Memory B cell (primary cell): ENCODE results near the gene POLD1.
A peak's percentile ranks its signal among the peaks of the same experiment; 100 is the strongest.

Experiments used
- ATAC-seq: fragments of 150-1000 bp; cut with Tn5 transposase; 2 replicates; pipeline ENCODE4 v1.10.0; 2021; ENCODE audit warnings: low read depth, mild to moderate bottlenecking, moderate library complexity
- DNase-seq, 2 donors: peaks; one replicate each; pipeline ENCODE4 v3.0.0; 2022; ENCODE audit warnings: low spot score in 2 of 2
- H3K27ac Mint-ChIP-seq: one replicate; pipeline ENCODE4 v1.8.0; 2022; ENCODE audit warnings: mild to moderate bottlenecking, moderate library complexity, mixed read lengths
- H3K27me3 Mint-ChIP-seq: one replicate; pipeline ENCODE4 v1.8.0; 2022; ENCODE audit warnings: mixed read lengths
- H3K36me3 Mint-ChIP-seq: one replicate; pipeline ENCODE4 v1.8.0; 2022; ENCODE audit warnings: mild to moderate bottlenecking, mixed read lengths
- H3K4me1 Mint-ChIP-seq: one replicate; pipeline ENCODE4 v1.8.0; 2022; ENCODE audit warnings: mixed read lengths
- H3K4me3 Mint-ChIP-seq: one replicate; pipeline ENCODE4 v1.8.0; 2022; ENCODE audit warnings: mild to moderate bottlenecking, moderate library complexity, mixed read lengths
- H3K9me3 Mint-ChIP-seq: one replicate; pipeline ENCODE4 v1.8.0; 2022; ENCODE audit warnings: mixed read lengths

The POLD1 gene

DNA sequence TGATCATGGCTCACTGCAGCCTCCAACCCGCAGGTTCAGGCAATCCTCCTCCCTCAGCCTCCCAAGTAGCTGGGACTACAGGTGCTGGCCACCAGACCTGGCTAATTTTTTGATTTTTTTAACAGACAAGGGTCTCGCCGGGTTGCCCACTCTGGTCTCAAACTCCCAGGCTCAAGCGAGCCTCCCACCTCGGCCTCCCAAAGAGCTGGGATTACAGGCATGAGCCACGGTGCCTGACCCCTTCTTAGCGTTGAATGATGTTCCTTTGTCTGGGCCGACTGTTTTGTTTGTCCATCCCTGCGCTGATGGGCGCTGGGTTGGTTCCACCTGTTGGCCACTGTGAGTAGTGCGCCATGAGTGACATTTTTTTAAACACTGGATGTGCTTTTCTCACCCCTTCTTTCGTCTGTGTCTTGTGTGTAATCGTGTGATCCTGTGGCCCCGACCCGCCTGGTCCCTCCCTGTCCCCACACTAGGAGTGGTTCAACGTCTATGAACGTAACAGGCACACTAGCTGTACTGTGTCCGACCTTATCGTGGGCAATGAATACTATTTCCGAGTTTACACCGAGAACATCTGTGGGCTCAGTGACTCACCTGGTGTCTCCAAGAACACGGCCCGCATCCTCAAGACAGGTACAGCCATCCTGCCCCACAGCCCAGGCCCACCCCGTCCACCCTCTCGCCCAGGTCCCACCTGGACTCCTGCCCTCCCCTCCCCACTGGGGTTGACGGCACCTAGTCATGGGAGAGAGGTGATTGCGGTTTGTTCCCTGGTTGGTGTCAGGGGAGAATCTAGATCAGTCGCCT is 77.1 kb downstream of the POLD1 start:
- Mint-ChIP-seq H3K4me3 (peak overlapping the region; percentile 60), H3K36me3 (no peaks in the 10 kb centered on the region), H3K27ac (peak overlapping the region; percentile 82), H3K27me3 (no peaks in the 10 kb centered on the region), H3K4me1 (peaks cover 16% of the 10 kb centered on the region), H3K9me3 (no peaks in the 10 kb centered on the region)
- DNase-seq (peak; percentile 66 to 73), ATAC-seq (peak; percentile 60)

- peaks cover 4% of the 10 kb centered on the region for H3K27me3 Mint-ChIP-seq
- ATAC-seq: no peak
- no peak overlapping the region for H3K4me3 Mint-ChIP-seq
- DNase-seq: no peak
- no peak overlapping the region for H3K27ac Mint-ChIP-seq
- peaks cover 19% of the 10 kb centered on the region for H3K4me1 Mint-ChIP-seq
- H3K36me3 Mint-ChIP-seq: no peaks in the 10 kb centered on the region
- no peaks in the 10 kb centered on the region for H3K9me3 Mint-ChIP-seq
Measured at GRCh38 chr19:50462970-50463369, 78.8 kb downstream of the POLD1 start.

DNA sequence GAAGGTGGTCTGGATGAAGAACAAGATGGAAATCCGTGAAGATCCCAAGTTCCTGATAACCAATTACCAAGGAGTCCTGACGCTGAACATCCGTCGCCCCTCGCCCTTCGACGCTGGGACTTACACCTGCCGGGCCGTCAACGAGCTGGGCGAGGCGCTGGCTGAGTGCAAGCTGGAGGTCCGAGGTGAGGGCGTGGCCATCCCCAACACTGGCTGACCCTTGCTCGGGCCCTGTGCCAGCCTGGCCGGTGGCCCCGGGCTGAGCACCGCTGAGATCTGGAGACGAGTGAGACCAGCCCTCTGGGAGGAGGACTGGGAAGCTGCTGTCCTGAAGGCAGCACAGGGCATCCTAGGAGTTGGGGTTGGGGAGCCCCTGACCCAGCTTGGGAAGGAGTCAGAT is 80.2 kb downstream of the POLD1 start:
- DNase-seq: no peak
- Mint-ChIP-seq H3K27ac (no peak overlapping the region), H3K27me3 (peaks cover 6% of the 10 kb centered on the region)

GRCh38 chr19:50465000-50465399 is 80.9 kb downstream of the POLD1 start:
- H3K4me1 Mint-ChIP-seq: peaks cover 13% of the 10 kb centered on the region
- DNase-seq (no peak), ATAC-seq (no peak)
- no peak overlapping the region for H3K4me3 Mint-ChIP-seq
- no peaks in the 10 kb centered on the region for H3K36me3 Mint-ChIP-seq
- H3K27me3 Mint-ChIP-seq: peaks cover 6% of the 10 kb centered on the region
- H3K27ac Mint-ChIP-seq: no peak overlapping the region
- H3K9me3 Mint-ChIP-seq: no peaks in the 10 kb centered on the region

More for the DNA sequence above, 80.2 kb downstream of the POLD1 start:
- Mint-ChIP-seq H3K4me1 (peaks cover 19% of the 10 kb centered on the region), H3K36me3 (no peaks in the 10 kb centered on the region), H3K9me3 (no peaks in the 10 kb centered on the region), H3K4me3 (no peak overlapping the region)
- no peak for ATAC-seq

DNA sequence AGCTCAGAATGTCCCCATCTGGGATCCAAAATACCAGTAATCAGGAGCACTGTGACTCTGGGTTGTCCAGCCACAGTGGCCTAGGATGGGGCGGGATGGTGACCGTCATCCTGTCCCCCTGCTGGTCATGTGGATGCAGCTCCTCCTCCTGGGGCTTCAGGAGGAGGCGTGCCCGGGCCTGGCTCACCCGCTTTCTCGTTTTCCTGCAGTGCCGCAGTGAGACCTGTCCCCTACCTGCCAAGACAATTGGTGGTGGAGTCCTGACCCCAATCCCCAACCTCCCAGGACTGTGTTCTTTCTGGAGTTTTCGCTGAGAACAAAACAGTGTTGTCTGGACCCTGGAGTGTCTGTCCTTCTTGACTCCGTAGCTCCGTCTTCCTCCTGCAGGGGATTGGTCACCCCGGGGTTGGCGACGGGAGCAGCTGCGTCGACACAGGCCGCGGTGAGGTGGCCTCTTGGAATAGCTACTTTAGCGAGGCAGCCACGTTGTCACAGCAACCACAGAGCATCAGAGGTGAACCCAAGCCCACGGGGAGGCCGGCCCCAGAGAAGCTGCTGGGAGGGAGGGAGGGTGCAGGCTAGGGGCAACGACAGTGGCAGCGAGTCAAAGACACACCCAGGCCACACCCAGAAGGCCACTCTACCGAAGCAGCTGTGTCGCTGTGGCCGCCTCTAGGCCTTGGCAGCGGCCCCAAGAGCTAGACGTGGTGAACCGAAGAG is 82.0 kb downstream of the POLD1 start:
- DNase-seq: no peak
- H3K9me3 Mint-ChIP-seq: no peaks in the 10 kb centered on the region
- H3K4me3 Mint-ChIP-seq: no peak overlapping the region
- H3K27me3 Mint-ChIP-seq: peaks cover 6% of the 10 kb centered on the region
- no peaks in the 10 kb centered on the region for H3K36me3 Mint-ChIP-seq
- H3K4me1 Mint-ChIP-seq: peaks cover 6% of the 10 kb centered on the region
- ATAC-seq: no peak
- H3K27ac Mint-ChIP-seq: no peak overlapping the region

- Mint-ChIP-seq H3K27ac (no peak overlapping the region), H3K36me3 (no peaks in the 10 kb centered on the region), H3K9me3 (no peaks in the 10 kb centered on the region), H3K4me3 (no peak overlapping the region), H3K4me1 (peaks cover 2% of the 10 kb centered on the region), H3K27me3 (peaks cover 6% of the 10 kb centered on the region)
- DNase-seq (no peak), ATAC-seq (no peak)
Measured at GRCh38 chr19:50466706-50467039, 82.5 kb downstream of the POLD1 start.

DNA sequence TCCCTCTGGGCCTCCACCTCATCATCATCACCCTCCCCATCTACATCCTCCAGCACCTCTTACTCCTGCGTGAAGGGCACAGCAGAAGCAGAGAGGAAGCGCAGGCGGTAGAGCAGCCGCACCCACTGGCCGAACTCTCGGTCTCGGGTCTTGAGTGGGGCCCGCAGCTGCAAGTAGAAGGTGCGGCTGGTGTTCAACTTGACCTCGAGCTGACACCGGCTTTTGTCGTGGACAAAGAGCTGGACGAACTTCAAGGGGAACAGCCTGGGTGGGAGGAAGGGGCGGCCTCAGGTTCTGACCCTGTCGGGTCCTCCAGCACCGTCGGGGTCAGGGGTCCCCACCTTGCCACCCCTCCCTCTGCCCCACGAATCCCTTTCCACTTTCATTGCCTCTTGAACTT is 83.4 kb downstream of the POLD1 start:
- Mint-ChIP-seq H3K36me3 (no peaks in the 10 kb centered on the region), H3K4me1 (peaks cover 2% of the 10 kb centered on the region), H3K27ac (peak overlapping the region; percentile 56), H3K27me3 (peaks cover 6% of the 10 kb centered on the region), H3K4me3 (no peak overlapping the region), H3K9me3 (no peaks in the 10 kb centered on the region)
- no peak for DNase-seq
- ATAC-seq: no peak
